ENCODE data around the gene SHLD1.

SHLD1 gene

GRCh38 chr20:5770231-5770986, 20.2 kb downstream of the SHLD1 start:
- TF ChIP-seq CTCF (IDR thresholded peaks at IDR 0.05; ENCODE audit: low read depth, low read length) = no peak
- Histone ChIP-seq H3K4me1 (no peaks in the 10 kb centered on the region), H3K4me3 (ENCODE audit: low read depth, low read length) (no peak overlapping the region), H3K36me3 (no peaks in the 10 kb centered on the region), H3K9me3 (no peaks in the 10 kb centered on the region), H3K27me3 (no peaks in the 10 kb centered on the region)
- DNase-seq = no peak

GRCh38 chr20:5770987-5771318, 20.8 kb downstream of the SHLD1 start:
- Histone ChIP-seq H3K36me3 (no peaks in the 10 kb centered on the region), H3K27me3 (no peaks in the 10 kb centered on the region), H3K4me1 (no peaks in the 10 kb centered on the region), H3K9me3 (no peaks in the 10 kb centered on the region), H3K4me3 (ENCODE audit: low read depth, low read length) (no peak overlapping the region)
- TF ChIP-seq CTCF (IDR thresholded peaks at IDR 0.05; ENCODE audit: low read depth, low read length) = no peak
- DNase-seq = no peak

GRCh38 chr20:5772704-5773103, 22.5 kb downstream of the SHLD1 start:
- Histone ChIP-seq H3K36me3 (no peaks in the 10 kb centered on the region), H3K9me3 (no peaks in the 10 kb centered on the region), H3K27me3 (no peaks in the 10 kb centered on the region), H3K4me1 (no peaks in the 10 kb centered on the region), H3K4me3 (ENCODE audit: low read depth, low read length) (no peak overlapping the region)
- no peak for DNase-seq
- no peak for TF ChIP-seq CTCF (IDR thresholded peaks at IDR 0.05; ENCODE audit: low read depth, low read length)

DNA sequence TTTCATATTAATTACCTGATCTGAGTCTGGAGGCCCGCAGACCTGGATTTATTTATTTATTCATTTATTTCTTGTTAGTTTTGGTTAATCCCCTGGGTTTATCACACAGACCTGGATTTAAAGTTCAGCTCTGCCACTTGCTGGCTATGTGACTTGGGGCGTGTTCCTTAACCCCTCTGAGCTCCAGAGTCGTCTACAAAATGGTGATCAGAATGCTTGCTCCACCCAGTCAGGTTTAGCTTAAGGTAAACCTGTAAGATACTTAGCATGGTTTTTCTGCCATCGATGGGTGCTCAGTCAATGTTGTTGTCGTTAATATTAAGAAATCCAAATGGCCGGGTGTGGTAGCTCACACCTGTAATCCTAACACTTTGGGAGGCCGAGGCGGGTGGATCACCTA, 23.4 kb downstream of the SHLD1 start:
- Histone ChIP-seq H3K9me3 (no peaks in the 10 kb centered on the region), H3K4me3 (ENCODE audit: low read depth, low read length) (no peak overlapping the region), H3K36me3 (no peaks in the 10 kb centered on the region), H3K4me1 (no peaks in the 10 kb centered on the region), H3K27me3 (no peaks in the 10 kb centered on the region)
- no peak for TF ChIP-seq CTCF (IDR thresholded peaks at IDR 0.05; ENCODE audit: low read depth, low read length)
- DNase-seq = no peak

DNA sequence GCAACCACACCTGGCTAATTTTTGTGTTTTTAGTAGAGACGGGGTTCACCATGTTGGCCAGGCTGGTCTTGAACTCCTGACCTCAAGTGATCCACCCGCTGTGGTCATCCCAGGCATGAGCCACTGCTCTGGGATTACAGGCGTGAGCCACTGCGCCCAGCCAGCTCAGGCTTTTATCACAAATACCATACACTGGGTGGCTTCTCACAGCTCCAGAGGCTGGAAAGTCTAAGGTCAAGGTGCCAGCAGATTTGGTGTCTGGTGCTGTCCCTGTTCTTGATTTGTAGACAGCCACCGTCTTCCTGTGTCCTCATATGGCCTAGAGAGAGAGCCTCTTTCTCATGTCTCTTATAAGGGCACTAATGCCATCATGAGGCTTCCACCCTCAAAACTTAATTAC, 25.9 kb downstream of the SHLD1 start:
- no peaks in the 10 kb centered on the region for H3K9me3 ChIP-seq
- H3K4me3 ChIP-seq (ENCODE audit: low read depth, low read length) = no peak overlapping the region
- TF ChIP-seq CTCF (IDR thresholded peaks at IDR 0.05; ENCODE audit: low read depth, low read length) = no peak
- no peaks in the 10 kb centered on the region for H3K36me3 ChIP-seq
- H3K4me1 ChIP-seq = no peaks in the 10 kb centered on the region
- no peak for DNase-seq
- H3K27me3 ChIP-seq = no peaks in the 10 kb centered on the region

- DNase-seq = no peak
- no peaks in the 10 kb centered on the region for H3K4me1 ChIP-seq
- H3K27me3 ChIP-seq = no peaks in the 10 kb centered on the region
- no peaks in the 10 kb centered on the region for H3K9me3 ChIP-seq
- H3K4me3 ChIP-seq (ENCODE audit: low read depth, low read length) = no peak overlapping the region
- no peak for TF ChIP-seq CTCF (IDR thresholded peaks at IDR 0.05; ENCODE audit: low read depth, low read length)
- H3K36me3 ChIP-seq = no peaks in the 10 kb centered on the region
These were observed 29.1 kb downstream of the SHLD1 start for GRCh38 chr20:5779071-5779900.
